IMR-90 (cell line): ENCODE results near the gene EML4. TPM values are rescaled to one million over a fixed set of nuclear protein-coding genes. Genes with fewer than 3 reads are reported as not detected.

Experiments used
- ATAC-seq: fragments of 200-7000 bp; cut with Tn5 transposase; 2 replicates; pipeline ENCODE4 v1.9.1; 2020; ENCODE audit warnings: low read depth, mild to moderate bottlenecking, moderate library complexity
- BruUV-seq: library from RNA; stranded (reverse); fragments of 400-500 nt; replicated peaks from 2 replicates; lab custom pipeline; 2021; lab: Mats Ljungman, UMichigan
- CTCF ChIA-PET: fragments of 300-600 bp; formaldehyde crosslinking; extraction: SDS; loops from one replicate; lab custom pipeline; 2021; ENCODE audit warnings: antibody characterized with exemption; lab: Yijun Ruan, JAX
- POLR2A ChIA-PET: fragments of 300-600 bp; sonication (Branson Sonifier 250); formaldehyde crosslinking; loops from one replicate; lab custom pipeline; 2022; ENCODE audit warnings: antibody characterized with exemption; ENCODE audit not compliant: unreplicated experiment; lab: Charles Lee
- DNase-seq: peaks from one replicate; pipeline ENCODE4 v3.0.0; 2013
- H2AFZ ChIP-seq: replicated peaks from 2 replicates; pipeline ENCODE3; 2013; ENCODE audit warnings: low read length, mild to moderate bottlenecking; ENCODE audit not compliant: poor library complexity
- H2AK5ac ChIP-seq: 2 replicates; pipeline ENCODE4 v1.6.1; 2013; ENCODE audit warnings: low read depth, low read length, inconsistent platforms
- H2AK9ac ChIP-seq: replicated peaks from 2 replicates; pipeline ENCODE3; 2013; ENCODE audit warnings: mild to moderate bottlenecking, low read depth, low read length, moderate library complexity; ENCODE audit not compliant: poor library complexity
- H2BK120ac ChIP-seq: 2 replicates; pipeline ENCODE4 v1.6.1; 2013; ENCODE audit warnings: low read depth, low read length, inconsistent platforms
- H2BK15ac ChIP-seq: 3 replicates; pipeline ENCODE4 v1.6.1; 2013; ENCODE audit warnings: low read depth, low read length, inconsistent platforms
- H2BK20ac ChIP-seq: 2 replicates; pipeline ENCODE4 v1.6.1; 2013; ENCODE audit warnings: low read depth, mild to moderate bottlenecking, inconsistent platforms, low read length, moderate library complexity
- H2BK5ac ChIP-seq: 2 replicates; pipeline ENCODE4 v1.6.1; 2013; ENCODE audit warnings: mild to moderate bottlenecking, low read depth, low read length, inconsistent platforms; ENCODE audit not compliant: poor library complexity, severe bottlenecking
- H3K14ac ChIP-seq: replicated peaks from 2 replicates; pipeline ENCODE4 v1.6.1; 2013; ENCODE audit warnings: low read depth, low read length, inconsistent platforms
- H3K18ac ChIP-seq: 2 replicates; pipeline ENCODE4 v1.6.1; 2013; ENCODE audit warnings: low read depth, low read length, control low read depth
- H3K23ac ChIP-seq: 2 replicates; pipeline ENCODE4 v1.6.1; 2013; ENCODE audit warnings: low read depth, low read length, inconsistent platforms
- H3K27ac ChIP-seq: 2 replicates; pipeline ENCODE4 v1.5.1; 2013; ENCODE audit warnings: mild to moderate bottlenecking, control low read depth, low read length; ENCODE audit not compliant: insufficient read depth
- H3K27me3 ChIP-seq: 2 replicates; pipeline ENCODE4 v1.6.1; 2013; ENCODE audit warnings: low read length; ENCODE audit not compliant: control insufficient read depth, insufficient read depth
- H3K36me3 ChIP-seq: 2 replicates; pipeline ENCODE4 v1.6.1; 2013; ENCODE audit warnings: low read length, mixed read lengths; ENCODE audit not compliant: control insufficient read depth, insufficient read depth
- H3K4ac ChIP-seq: 2 replicates; pipeline ENCODE4 v1.6.1; 2013; ENCODE audit warnings: low read depth, low read length, inconsistent platforms
- H3K4me1 ChIP-seq: 2 replicates; pipeline ENCODE4 v1.6.1; 2013; ENCODE audit warnings: low read length, mixed read lengths; ENCODE audit not compliant: control insufficient read depth, insufficient read depth
- H3K4me2 ChIP-seq: 2 replicates; pipeline ENCODE4 v1.6.1; 2013; ENCODE audit warnings: low read depth, mild to moderate bottlenecking, control low read depth, low read length, moderate library complexity
- H3K4me3 ChIP-seq: 2 replicates; pipeline ENCODE4 v1.5.1; 2013; ENCODE audit warnings: low read depth, mild to moderate bottlenecking, control low read depth, low read length, moderate library complexity; ENCODE audit not compliant: insufficient read depth
- H3K56ac ChIP-seq: 2 replicates; pipeline ENCODE4 v1.6.1; 2013; ENCODE audit warnings: low read length, inconsistent platforms; ENCODE audit not compliant: insufficient read depth; ENCODE audit errors: extremely low read depth
- H3K79me1 ChIP-seq, 2 experiments: 2 replicates each; pipeline ENCODE4 v1.6.1; 2013; ENCODE audit warnings: low read length in 2 of 2, inconsistent platforms in 1 of 2, low read depth in 1 of 2
- H3K9ac ChIP-seq: 2 replicates; pipeline ENCODE4 v1.6.1; 2013; ENCODE audit warnings: low read depth, low read length, control low read depth
- H3K9me1 ChIP-seq: 2 replicates; pipeline ENCODE4 v1.6.1; 2013; ENCODE audit warnings: low read length, inconsistent platforms; ENCODE audit not compliant: insufficient read depth
- H3K9me3 ChIP-seq: 2 replicates; pipeline ENCODE4 v1.6.1; 2013; ENCODE audit warnings: low read length; ENCODE audit not compliant: control insufficient read depth, insufficient read depth
- H4K20me1 ChIP-seq: 2 replicates; pipeline ENCODE4 v1.6.1; 2013; ENCODE audit warnings: low read length, inconsistent platforms; ENCODE audit not compliant: insufficient read depth
- H4K5ac ChIP-seq: 2 replicates; pipeline ENCODE4 v1.6.1; 2013; ENCODE audit warnings: mild to moderate bottlenecking, low read depth, low read length, control low read depth
- H4K8ac ChIP-seq, 2 experiments: 2 replicates each; pipeline ENCODE4 v1.6.1; 2013; ENCODE audit warnings: low read depth in 2 of 2, low read length in 2 of 2, control low read depth in 1 of 2, inconsistent platforms in 1 of 2
- H4K91ac ChIP-seq: 2 replicates; pipeline ENCODE4 v1.6.1; 2013; ENCODE audit warnings: low read depth, low read length, inconsistent platforms; ENCODE audit not compliant: insufficient read depth
- BHLHE40 ChIP-seq: fragments of 150-350 bp; IDR thresholded peaks from 2 replicates; pipeline ENCODE4 v1.6.1; 2016; ENCODE audit warnings: mild to moderate bottlenecking, low read depth, low read length
- CEBPB ChIP-seq: IDR thresholded peaks from 2 replicates; pipeline ENCODE4 v1.6.1; 2012; ENCODE audit warnings: low read depth, low read length, improper control_type of control experiment
- CHD1 ChIP-seq: IDR thresholded peaks from 2 replicates; pipeline ENCODE4 v1.6.1; 2012; ENCODE audit warnings: low read depth, low read length, improper control_type of control experiment
- FOS ChIP-seq: fragments of 150-350 bp; IDR thresholded peaks from 2 replicates; pipeline ENCODE4 v1.6.1; 2016; ENCODE audit warnings: low read depth, low read length
- MAFK ChIP-seq: IDR thresholded peaks from 2 replicates; pipeline ENCODE4 v1.6.1; 2012; ENCODE audit warnings: low read depth, low read length, improper control_type of control experiment
- MAZ ChIP-seq: IDR thresholded peaks from 2 replicates; pipeline ENCODE4 v1.6.1; 2012; ENCODE audit warnings: low read depth, mild to moderate bottlenecking, low read length, improper control_type of control experiment, moderate library complexity, borderline replicate concordance
- MXI1 ChIP-seq: IDR thresholded peaks from 2 replicates; pipeline ENCODE4 v1.6.1; 2012; ENCODE audit warnings: low read depth, mild to moderate bottlenecking, low read length, moderate library complexity, borderline replicate concordance
- NFE2L2 ChIP-seq: fragments of 150-350 bp; IDR thresholded peaks from 2 replicates; pipeline ENCODE4 v1.6.1; 2016; ENCODE audit warnings: low read depth, mild to moderate bottlenecking, low read length
- POLR2A ChIP-seq: IDR thresholded peaks from 2 replicates; pipeline ENCODE4 v1.6.1; 2012; ENCODE audit warnings: mild to moderate bottlenecking, low read depth, low read length
- RAD21 ChIP-seq: IDR thresholded peaks from 2 replicates; pipeline ENCODE4 v1.6.1; 2012; ENCODE audit warnings: low read length, improper control_type of control experiment
- RCOR1 ChIP-seq: IDR thresholded peaks from 2 replicates; pipeline ENCODE4 v1.6.1; 2012; ENCODE audit warnings: mild to moderate bottlenecking, low read length, improper control_type of control experiment; ENCODE audit not compliant: insufficient replicate concordance
- RFX5 ChIP-seq: IDR thresholded peaks from 2 replicates; pipeline ENCODE4 v1.8.0; 2012; ENCODE audit warnings: low read depth, mild to moderate bottlenecking, low read length, moderate library complexity
- SMC3 ChIP-seq: fragments of 150-350 bp; IDR thresholded peaks from 2 replicates; pipeline ENCODE4 v1.6.1; 2016; ENCODE audit warnings: low read depth, mild to moderate bottlenecking, antibody characterized with exemption, low read length, moderate library complexity
- WGBS, 2 experiments: methylation state at CpG; one replicate each; pipeline versions ENCODE4 v1.1.5 to v1.1.7; 2013; ENCODE audit warnings: missing lambda C conversion rate in 2 of 2; ENCODE audit not compliant: insufficient read length in 1 of 2; ENCODE audit errors: extremely low coverage in 2 of 2; 5-methylcytosine and 5-hydroxymethylcytosine counted together
- dilution Hi-C: fragments of 300-500 bp; cut with HindIII; formaldehyde crosslinking; loops from one replicate; pipeline ENCODE4 v1.14.3; 2018; ENCODE audit warnings: low sequenced_read_pairs; ENCODE audit not compliant: unreplicated experiment
- in situ Hi-C: fragments of 300-500 bp; cut with MboI; formaldehyde crosslinking; loops from 3 replicates; pipeline ENCODE4 v1.14.3; 2019; ENCODE audit warnings: low sequenced_read_pairs, inconsistent platforms, mixed read lengths
- intact Hi-C: fragments of 100-400 bp; cut with micrococcal nuclease; formaldehyde crosslinking; loops from 2 replicates; pipeline ENCODE4 v1.10.0; 2022
- polyA plus RNA-seq, 3 experiments: library from polyadenylated mRNA; depleted of rRNA; stranded (reverse); fragments of >200 nt; gene quantifications; 2 replicates each; pipeline ENCODE4 v1.2.3, GENCODE V29; 2012; ENCODE audit warnings: low replicate concordance in 1 of 3
- total RNA-seq: library from RNA; depleted of rRNA; stranded (reverse); fragments of >200 nt; gene quantifications from 2 replicates; pipeline ENCODE4 v1.2.3, GENCODE V29; 2012
- TF ChIP-seq, protein P1 (sequence below): fragments of 150-350 bp; IDR thresholded peaks from 2 replicates; pipeline ENCODE4 v1.6.1; 2017; ENCODE audit warnings: mild to moderate bottlenecking, antibody characterized with exemption, low read length, low read depth
- TF ChIP-seq, protein P2 (sequence below): fragments of 150-350 bp; IDR thresholded peaks from 2 replicates; pipeline ENCODE4 v1.6.1; 2016; ENCODE audit warnings: low read depth, mild to moderate bottlenecking, low read length, moderate library complexity, borderline replicate concordance
- TF ChIP-seq, protein P3 (sequence below): conservative IDR thresholded peaks from 2 replicates; pipeline ENCODE4 v1.5.1; 2012; ENCODE audit warnings: mild to moderate bottlenecking, low read depth, low read length, improper control_type of control experiment

The EML4 gene
- total and polyA plus RNA-seq, 2 of the 4 experiments (the other 2 are of a cell fraction), result 29.7 to 73.7 TPM

DNA sequence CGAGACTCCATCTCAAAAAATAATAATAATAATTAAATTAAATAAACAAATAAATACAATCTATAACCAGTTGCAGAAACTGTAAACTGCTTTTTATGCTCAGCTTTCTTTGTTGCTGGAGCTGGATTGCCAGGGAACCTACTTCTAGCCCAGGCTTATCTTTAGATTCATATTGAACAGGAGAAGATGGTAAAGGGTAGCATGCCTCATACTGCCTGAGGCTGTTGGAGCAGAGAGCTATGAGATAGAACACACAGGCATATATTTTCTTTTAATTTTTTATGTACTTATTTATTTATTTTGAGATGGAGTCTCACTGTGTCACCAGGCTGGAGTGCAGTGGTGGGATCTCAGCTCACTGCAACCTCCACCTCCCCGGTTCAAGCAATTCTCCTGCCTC is 28.7 kb upstream of the EML4 start:
- no peaks in the 10 kb centered on the region for H3K36me3 ChIP-seq
- dilution Hi-C loops (no loop called here), in situ Hi-C loops (no loop called here), intact Hi-C loops (no loop called here)
- peak overlapping the region; percentile 81; the same call in 1 of the 2 replicates for H2AK5ac ChIP-seq
- no peak overlapping the region for H3K4me3 ChIP-seq
- H3K9ac ChIP-seq, result no peak overlapping the region
- CTCF ChIA-PET, result interaction anchor here (1.0 kb wide), 1 partner anchor 14 kb away, joined by 5 read pairs; no protein-coding TSS in a partner anchor
- TF ChIP-seq FOS (no peak), MAZ (no peak), BHLHE40 (no peak), POLR2A (no peak), MXI1 (no peak), CEBPB (no peak), CHD1 (no peak), RFX5 (no peak), MAFK (no peak), RAD21 (no peak), SMC3 (no peak), RCOR1 (no peak), NFE2L2 (no peak)
- TF ChIP-seq, protein P1, sequence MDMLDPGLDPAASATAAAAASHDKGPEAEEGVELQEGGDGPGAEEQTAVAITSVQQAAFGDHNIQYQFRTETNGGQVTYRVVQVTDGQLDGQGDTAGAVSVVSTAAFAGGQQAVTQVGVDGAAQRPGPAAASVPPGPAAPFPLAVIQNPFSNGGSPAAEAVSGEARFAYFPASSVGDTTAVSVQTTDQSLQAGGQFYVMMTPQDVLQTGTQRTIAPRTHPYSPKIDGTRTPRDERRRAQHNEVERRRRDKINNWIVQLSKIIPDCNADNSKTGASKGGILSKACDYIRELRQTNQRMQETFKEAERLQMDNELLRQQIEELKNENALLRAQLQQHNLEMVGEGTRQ, result no peak
- TF ChIP-seq, protein P2, sequence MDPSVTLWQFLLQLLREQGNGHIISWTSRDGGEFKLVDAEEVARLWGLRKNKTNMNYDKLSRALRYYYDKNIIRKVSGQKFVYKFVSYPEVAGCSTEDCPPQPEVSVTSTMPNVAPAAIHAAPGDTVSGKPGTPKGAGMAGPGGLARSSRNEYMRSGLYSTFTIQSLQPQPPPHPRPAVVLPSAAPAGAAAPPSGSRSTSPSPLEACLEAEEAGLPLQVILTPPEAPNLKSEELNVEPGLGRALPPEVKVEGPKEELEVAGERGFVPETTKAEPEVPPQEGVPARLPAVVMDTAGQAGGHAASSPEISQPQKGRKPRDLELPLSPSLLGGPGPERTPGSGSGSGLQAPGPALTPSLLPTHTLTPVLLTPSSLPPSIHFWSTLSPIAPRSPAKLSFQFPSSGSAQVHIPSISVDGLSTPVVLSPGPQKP, result no peak
- TF ChIP-seq, protein P3, sequence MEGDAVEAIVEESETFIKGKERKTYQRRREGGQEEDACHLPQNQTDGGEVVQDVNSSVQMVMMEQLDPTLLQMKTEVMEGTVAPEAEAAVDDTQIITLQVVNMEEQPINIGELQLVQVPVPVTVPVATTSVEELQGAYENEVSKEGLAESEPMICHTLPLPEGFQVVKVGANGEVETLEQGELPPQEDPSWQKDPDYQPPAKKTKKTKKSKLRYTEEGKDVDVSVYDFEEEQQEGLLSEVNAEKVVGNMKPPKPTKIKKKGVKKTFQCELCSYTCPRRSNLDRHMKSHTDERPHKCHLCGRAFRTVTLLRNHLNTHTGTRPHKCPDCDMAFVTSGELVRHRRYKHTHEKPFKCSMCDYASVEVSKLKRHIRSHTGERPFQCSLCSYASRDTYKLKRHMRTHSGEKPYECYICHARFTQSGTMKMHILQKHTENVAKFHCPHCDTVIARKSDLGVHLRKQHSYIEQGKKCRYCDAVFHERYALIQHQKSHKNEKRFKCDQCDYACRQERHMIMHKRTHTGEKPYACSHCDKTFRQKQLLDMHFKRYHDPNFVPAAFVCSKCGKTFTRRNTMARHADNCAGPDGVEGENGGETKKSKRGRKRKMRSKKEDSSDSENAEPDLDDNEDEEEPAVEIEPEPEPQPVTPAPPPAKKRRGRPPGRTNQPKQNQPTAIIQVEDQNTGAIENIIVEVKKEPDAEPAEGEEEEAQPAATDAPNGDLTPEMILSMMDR, result no peak
- H4K91ac ChIP-seq, result peak overlapping the region; percentile 62; the same call in 1 of the 2 replicates
- no peak overlapping the region for H3K23ac ChIP-seq
- H2BK120ac ChIP-seq, result peak overlapping the region; percentile 71; the same call in 1 of the 2 replicates
- peaks cover 15% of the 10 kb centered on the region for H3K9me1 ChIP-seq
- peak overlapping the region; percentile 66; the same call in 1 of the 2 replicates for H3K18ac ChIP-seq
- no peaks in the 10 kb centered on the region for H3K79me1 ChIP-seq
- H2AFZ ChIP-seq, result no peak overlapping the region
- no peak overlapping the region for H3K4me2 ChIP-seq
- no CpG with 5 or more reads among the region's 2 CpGs for WGBS, 2 experiments
- no peak overlapping the region for H2BK5ac ChIP-seq
- POLR2A ChIA-PET, result no interaction called here
- peak overlapping the region; percentile 89; the same call in 1 of the 2 replicates for H3K27ac ChIP-seq
- H3K27me3 ChIP-seq, result no peaks in the 10 kb centered on the region
- H3K4me1 ChIP-seq, result peaks cover 28% of the 10 kb centered on the region
- no TSS peak for BruUV-seq
- H2AK9ac ChIP-seq, result no peak overlapping the region
- no peak overlapping the region; the same call in 2 of the 3 replicates for H2BK15ac ChIP-seq
- no peaks in the 10 kb centered on the region for H4K20me1 ChIP-seq
- H3K9me3 ChIP-seq, result peaks cover 3% of the 10 kb centered on the region; the same call in 1 of the 2 replicates
- ATAC-seq (no peak), DNase-seq (no peak)
- 0 out of 2 replicates have a peak overlapping the region, but pooled peaks have one; percentile 62 for H3K4ac ChIP-seq
- peak overlapping the region; percentile 82; the same call in 1 of the 2 replicates for H3K14ac ChIP-seq
- peak overlapping the region in 1 of 2 experiments; percentile 79; a peak in 1 of 4 replicates for H4K8ac ChIP-seq
- H3K56ac ChIP-seq, result no peak overlapping the region
- H2BK20ac ChIP-seq, result peak overlapping the region; percentile 35; the same call in 1 of the 2 replicates
- no peak overlapping the region for H4K5ac ChIP-seq
